C4-2B (cell line): Measurements from ENCODE around the gene STEAP2.
A peak's percentile ranks its signal among the peaks of the same experiment; 100 is the strongest.

Experiments
- H3K27ac ChIP-seq: fragments of 450-650 bp; 2 replicates; pipeline ENCODE4 v1.5.1; 2017
- ZFX ChIP-seq: fragments of 450-650 bp; IDR thresholded peaks from 2 replicates; pipeline ENCODE4 v1.6.1; 2017
- TF ChIP-seq, protein P1 (sequence below): fragments of 450-650 bp; conservative IDR thresholded peaks from 2 replicates; pipeline ENCODE4 v1.5.1; 2017; ENCODE audit warnings: mild to moderate bottlenecking

The STEAP2 gene

DNA sequence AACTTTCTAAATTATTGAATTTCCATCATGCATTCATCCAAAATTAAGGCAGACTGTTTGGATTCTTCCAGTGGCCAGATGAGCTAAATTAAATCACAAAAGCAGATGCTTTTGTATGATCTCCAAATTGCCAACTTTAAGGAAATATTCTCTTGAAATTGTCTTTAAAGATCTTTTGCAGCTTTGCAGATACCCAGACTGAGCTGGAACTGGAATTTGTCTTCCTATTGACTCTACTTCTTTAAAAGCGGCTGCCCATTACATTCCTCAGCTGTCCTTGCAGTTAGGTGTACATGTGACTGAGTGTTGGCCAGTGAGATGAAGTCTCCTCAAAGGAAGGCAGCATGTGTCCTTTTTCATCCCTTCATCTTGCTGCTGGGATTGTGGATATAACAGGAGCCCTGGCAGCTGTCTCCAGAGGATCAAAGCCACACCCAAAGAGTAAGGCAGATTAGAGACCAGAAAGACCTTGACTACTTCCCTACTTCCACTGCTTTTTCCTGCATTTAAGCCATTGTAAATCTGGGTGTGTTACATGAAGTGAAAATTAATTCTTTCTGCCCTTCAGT, 25.3 kb downstream of the STEAP2 start:
- TF ChIP-seq, protein P1, sequence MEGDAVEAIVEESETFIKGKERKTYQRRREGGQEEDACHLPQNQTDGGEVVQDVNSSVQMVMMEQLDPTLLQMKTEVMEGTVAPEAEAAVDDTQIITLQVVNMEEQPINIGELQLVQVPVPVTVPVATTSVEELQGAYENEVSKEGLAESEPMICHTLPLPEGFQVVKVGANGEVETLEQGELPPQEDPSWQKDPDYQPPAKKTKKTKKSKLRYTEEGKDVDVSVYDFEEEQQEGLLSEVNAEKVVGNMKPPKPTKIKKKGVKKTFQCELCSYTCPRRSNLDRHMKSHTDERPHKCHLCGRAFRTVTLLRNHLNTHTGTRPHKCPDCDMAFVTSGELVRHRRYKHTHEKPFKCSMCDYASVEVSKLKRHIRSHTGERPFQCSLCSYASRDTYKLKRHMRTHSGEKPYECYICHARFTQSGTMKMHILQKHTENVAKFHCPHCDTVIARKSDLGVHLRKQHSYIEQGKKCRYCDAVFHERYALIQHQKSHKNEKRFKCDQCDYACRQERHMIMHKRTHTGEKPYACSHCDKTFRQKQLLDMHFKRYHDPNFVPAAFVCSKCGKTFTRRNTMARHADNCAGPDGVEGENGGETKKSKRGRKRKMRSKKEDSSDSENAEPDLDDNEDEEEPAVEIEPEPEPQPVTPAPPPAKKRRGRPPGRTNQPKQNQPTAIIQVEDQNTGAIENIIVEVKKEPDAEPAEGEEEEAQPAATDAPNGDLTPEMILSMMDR, result no peak
- no peak for TF ChIP-seq ZFX
- H3K27ac ChIP-seq, result peak overlapping the region; percentile 38; the same call in 1 of the 2 replicates

GRCh38 chr7:90238022-90238421, 26.5 kb downstream of the STEAP2 start:
- TF ChIP-seq, protein P1, result no peak
- TF ChIP-seq ZFX, result no peak

GRCh38 chr7:90238583-90238982, 27.0 kb downstream of the STEAP2 start:
- peak overlapping the region; percentile 48; the same call in 1 of the 2 replicates for H3K27ac ChIP-seq
- TF ChIP-seq, protein P1, result no peak
- TF ChIP-seq ZFX, result no peak

More at GRCh38 chr7:90238022-90238421, 26.5 kb downstream of the STEAP2 start:
- peak overlapping the region; percentile 48 for H3K27ac ChIP-seq

DNA sequence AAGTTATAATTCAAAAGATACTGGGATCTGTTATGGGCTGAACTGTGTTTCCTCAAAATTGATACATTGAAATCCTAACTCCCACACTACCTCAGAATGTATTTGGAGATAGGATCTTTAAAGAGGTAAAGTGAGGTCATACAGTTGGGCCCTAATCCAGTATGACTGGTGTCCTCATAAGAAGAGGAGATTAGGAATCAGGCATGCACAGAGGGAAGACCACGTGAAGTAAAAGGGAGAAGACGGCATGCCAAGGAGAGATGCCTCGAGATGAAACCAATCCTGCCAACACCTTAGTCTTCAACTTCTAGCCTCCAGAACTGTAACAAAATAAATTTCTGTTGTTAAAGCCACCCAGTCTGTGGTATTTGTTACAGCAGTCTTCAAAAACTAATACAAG, 27.5 kb downstream of the STEAP2 start:
- TF ChIP-seq, protein P1, result no peak
- TF ChIP-seq ZFX, result no peak
- peak overlapping the region; percentile 48; the same call in 1 of the 2 replicates for H3K27ac ChIP-seq

DNA sequence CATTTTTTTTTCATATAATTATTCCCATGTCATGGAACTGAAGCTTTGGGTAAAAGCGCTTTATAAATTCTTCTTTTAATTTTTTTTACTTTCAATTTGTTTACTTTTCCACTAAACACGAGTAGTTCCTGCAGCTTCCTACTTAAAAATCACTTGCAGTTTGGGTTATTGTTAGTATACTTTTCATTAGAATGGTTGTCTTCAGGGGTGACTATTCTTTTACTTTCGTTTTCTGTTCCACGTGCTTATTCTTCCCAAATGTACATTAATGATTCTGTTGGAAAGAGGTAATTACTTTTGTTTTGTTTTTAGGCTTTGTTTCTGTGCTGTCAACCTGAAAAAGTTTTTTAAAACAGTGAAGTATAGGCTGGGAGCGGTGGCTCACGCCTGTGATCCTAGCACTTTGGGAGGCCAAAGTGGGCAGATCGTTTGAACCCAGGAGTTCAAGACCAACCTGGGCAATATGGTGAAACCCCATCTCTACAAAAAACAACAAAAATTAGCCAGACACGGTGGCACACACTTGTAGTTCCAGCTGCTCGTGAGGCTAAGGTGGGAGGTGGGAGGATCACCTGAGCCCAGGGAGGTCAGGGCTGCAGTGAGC, 28.2 kb downstream of the STEAP2 start:
- peak overlapping the region; percentile 19 for H3K27ac ChIP-seq
- TF ChIP-seq ZFX, result no peak
- TF ChIP-seq, protein P1, result no peak

DNA sequence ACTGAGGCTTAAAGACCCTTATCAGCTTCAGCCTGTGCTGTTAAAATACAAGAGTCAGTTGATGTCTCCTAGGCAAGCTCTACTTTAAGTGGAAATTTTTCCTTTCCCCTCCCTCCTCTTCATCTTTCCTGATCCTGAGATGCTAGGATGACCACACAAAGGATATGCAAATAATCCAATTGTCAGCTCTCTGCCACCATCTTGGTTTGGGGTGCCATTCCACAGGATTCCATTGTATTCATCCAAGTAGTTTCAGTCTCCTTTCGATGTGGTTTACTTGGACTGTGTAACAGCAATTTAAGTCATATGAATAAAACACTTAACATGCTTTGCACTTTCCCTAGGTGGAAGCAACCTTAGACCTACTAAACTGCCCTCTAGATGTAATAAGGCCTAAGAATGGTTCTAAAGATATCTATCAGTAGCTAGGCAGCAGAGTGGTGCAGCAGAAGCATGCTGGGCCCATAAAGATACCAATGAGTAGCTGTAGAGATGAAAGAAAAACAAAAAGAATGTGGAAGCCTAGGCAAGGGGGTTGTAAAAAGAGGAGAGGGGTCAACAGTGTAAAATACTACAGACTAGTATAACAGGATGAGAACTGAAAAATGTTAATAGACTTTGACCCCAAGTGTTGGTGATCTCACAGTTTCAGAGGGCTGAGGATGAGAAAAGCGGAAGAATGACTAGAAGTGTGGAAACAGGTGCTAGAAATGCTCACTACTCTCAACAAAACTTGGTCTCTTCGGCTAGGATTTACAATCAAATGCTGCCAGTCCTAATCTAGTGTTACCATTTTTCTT, 31.0 kb downstream of the STEAP2 start:
- TF ChIP-seq ZFX, result no peak
- TF ChIP-seq, protein P1, result no peak
- H3K27ac ChIP-seq, result no peak overlapping the region

DNA sequence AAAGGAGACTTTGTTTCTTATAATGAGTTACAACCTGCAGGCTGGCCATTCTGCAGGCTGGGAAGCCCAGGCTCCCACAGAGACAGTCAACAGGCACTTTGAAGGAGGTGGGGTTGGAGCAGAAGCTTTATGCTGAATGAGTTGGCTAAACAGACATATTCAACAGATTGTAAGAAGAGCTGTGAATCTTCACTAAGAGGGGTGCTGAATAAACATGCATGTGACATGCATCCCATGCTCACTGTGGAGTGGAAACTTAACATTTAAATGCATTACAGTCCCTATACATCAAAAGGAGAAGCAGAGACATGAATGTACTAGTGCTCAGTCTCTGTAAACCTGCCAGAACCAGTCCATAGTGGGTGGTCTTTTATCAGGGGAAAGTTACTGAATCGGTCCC, 32.0 kb downstream of the STEAP2 start:
- TF ChIP-seq, protein P1, result no peak
- no peak for TF ChIP-seq ZFX
- H3K27ac ChIP-seq, result peak overlapping the region; percentile 78; the same call in 1 of the 2 replicates
